ENCODE measurements around the gene MTF1.

- no peak for TF ChIP-seq EZH2 (IDR thresholded peaks at IDR 0.05; ENCODE audit: insufficient read depth, poor library complexity, severe bottlenecking)
- TF ChIP-seq EZH2phosphoT487 (IDR thresholded peaks at IDR 0.05; ENCODE audit: insufficient read depth, low read depth), result no peak
Measured at GRCh38 chr1:37845786-37846185, 13.6 kb downstream of the MTF1 start.

Data from GM23248 (cell line).